T-helper 22 cell (primary cell): ENCODE data around the gene FRMD6.
A peak's percentile ranks its signal among the peaks of the same experiment; 100 is the strongest.
"Not testable (repeated sequence)": the region's sequence is repeated elsewhere in the genome, so short reads cannot be mapped to it uniquely, and the experiment has no call there.

Source experiments
- DNase-seq: peaks from one replicate; pipeline ENCODE4 v3.0.0-alpha.2; 2020; ENCODE audit warnings: low read depth

FRMD6 gene

DNA sequence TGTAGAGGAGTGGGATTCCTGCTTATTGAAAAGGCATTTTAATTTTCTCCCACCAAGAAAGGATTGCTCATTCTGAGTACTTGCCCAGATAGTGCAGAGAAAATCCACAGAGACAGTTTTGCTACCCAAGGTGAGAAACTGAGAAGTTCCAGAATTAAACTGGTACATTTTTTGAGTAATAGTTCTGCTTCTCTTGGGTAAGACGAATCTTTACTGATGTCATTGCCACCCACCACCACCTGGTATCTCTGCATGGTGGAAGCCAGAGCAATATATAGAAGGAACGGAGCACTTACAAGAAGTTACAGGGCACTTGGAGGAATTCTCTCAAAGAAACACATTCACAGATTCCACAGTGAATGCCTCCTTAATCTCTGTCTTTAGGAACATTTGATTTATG, 20.7 kb upstream of the FRMD6 start:
- DNase-seq: no peak

DNA sequence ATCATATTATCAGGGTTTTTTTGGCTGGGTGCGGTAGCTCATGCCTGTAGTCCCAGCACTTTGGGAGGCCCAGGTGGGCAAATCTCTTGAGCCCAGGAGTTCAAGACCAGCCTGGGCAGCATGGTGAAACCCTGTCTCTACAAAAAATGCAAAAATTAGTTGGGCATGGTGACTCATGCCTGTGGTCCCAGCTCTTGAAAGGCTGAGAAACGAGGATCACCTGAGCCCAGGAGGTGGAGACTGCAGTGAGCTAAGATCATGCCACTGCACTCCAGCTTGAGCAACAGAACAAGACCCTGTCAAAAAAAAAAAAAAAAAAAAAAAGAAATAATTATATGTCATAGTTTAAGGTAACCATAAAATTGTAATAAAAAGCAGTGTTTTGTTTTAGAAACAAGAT, 18.4 kb upstream of the FRMD6 start:
- not testable (repeated sequence) for DNase-seq

- DNase-seq: no peak
Observed at GRCh38 chr14:51636109-51636508, 15.6 kb upstream of the FRMD6 start.

GRCh38 chr14:51638071-51638944, 13.4 kb upstream of the FRMD6 start:
- no peak for DNase-seq

- DNase-seq: no peak
Observed at GRCh38 chr14:51639668-51640316, 11.9 kb upstream of the FRMD6 start.

- DNase-seq: no peak
Observed at GRCh38 chr14:51643140-51643539, 8.6 kb upstream of the FRMD6 start.

- no peak for DNase-seq
Observed at GRCh38 chr14:51644217-51644933, 7.3 kb upstream of the FRMD6 start.

GRCh38 chr14:51648296-51648695, 3.4 kb upstream of the FRMD6 start:
- DNase-seq: no peak

- no peak for DNase-seq
Observed at GRCh38 chr14:51650716-51651387, 858 bp upstream of the FRMD6 start.

- peak; percentile 11 for DNase-seq
Observed at GRCh38 chr14:51652168-51653078, 713 bp downstream of the FRMD6 start.

GRCh38 chr14:51653079-51653774, 1.5 kb downstream of the FRMD6 start:
- DNase-seq: no peak

GRCh38 chr14:51653775-51654532, 2.2 kb downstream of the FRMD6 start:
- no peak for DNase-seq

DNA sequence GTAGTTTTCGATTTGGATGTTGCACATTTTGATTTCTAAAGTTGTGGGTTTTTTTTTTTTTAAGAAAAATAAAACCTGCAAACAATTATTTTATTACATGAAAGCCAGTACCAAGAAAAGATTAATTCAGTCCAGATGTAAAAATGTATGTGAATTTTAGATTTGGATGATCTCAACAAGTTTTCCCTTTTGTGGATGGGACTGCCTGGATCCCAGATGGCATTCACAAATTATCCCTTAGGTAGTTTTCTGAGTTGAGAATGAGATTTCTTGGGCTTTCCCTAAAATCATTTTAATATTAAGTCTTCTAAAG, 2.8 kb downstream of the FRMD6 start:
- DNase-seq: no peak

DNA sequence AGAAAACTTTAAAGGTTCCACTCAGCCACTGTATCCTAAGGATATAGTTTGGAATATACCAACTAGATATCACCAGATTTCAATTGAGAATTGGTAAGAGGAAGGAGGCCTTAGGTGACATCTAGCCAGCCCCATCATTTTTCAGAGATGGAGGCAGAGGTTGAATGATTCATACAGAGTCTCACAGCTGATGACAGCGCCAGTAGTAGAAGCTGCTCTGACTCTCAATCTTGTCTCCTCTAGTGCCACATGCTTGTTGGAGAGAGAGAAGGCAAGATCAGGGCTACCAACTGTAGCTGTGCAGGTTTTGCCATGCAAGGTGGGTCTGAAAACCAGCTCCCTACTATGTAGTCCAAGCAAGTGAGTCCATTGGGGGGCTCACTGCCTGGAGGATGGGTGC, 6.1 kb downstream of the FRMD6 start:
- DNase-seq: no peak

- no peak for DNase-seq
Observed at GRCh38 chr14:51658441-51659173, 6.9 kb downstream of the FRMD6 start.

- DNase-seq: no peak
Observed at GRCh38 chr14:51660741-51661140, 9.0 kb downstream of the FRMD6 start.

GRCh38 chr14:51661504-51661903, 9.8 kb downstream of the FRMD6 start:
- no peak for DNase-seq

GRCh38 chr14:51663783-51664326, 12.1 kb downstream of the FRMD6 start:
- DNase-seq: no peak

- DNase-seq: no peak
Observed at GRCh38 chr14:51666070-51666469, 14.4 kb downstream of the FRMD6 start.
